HepG2 (cell line): ENCODE data around the gene SLC22A4. TPM values are rescaled to one million over a fixed set of nuclear protein-coding genes. Genes with fewer than 3 reads are reported as not detected.
A peak's percentile ranks its signal among the peaks of the same experiment; 100 is the strongest.

Experiments
- AKAP8 ChIP-seq: sonication (generic); formaldehyde crosslinking; IDR thresholded peaks from 2 replicates; pipeline ENCODE4 v1.5.1; 2020; ENCODE audit warnings: mild to moderate bottlenecking, missing genetic modification reagents
- GFI1 ChIP-seq: sonication (generic); formaldehyde crosslinking; IDR thresholded peaks from 2 replicates; pipeline ENCODE4 v1.5.0; 2020; ENCODE audit warnings: missing genetic modification reagents, mild to moderate bottlenecking, borderline replicate concordance
- HNF4A ChIP-seq: sonication (generic); formaldehyde crosslinking; IDR thresholded peaks from 2 replicates; pipeline ENCODE4 v1.4.0; 2020; ENCODE audit warnings: missing genetic modification reagents
- IKZF1 ChIP-seq: fragments of 450-650 bp; IDR thresholded peaks from 2 replicates; pipeline ENCODE4 v1.7.1; 2016
- KDM1A ChIP-seq: IDR thresholded peaks from 2 replicates; pipeline ENCODE4 v1.6.1; 2016; ENCODE audit warnings: missing compliant biosample characterization
- MED1 ChIP-seq: sonication (generic); formaldehyde crosslinking; IDR thresholded peaks from 2 replicates; pipeline ENCODE4 v1.4.0; 2020; ENCODE audit warnings: missing genetic modification reagents
- MIXL1 ChIP-seq: IDR thresholded peaks from 2 replicates; pipeline ENCODE4 v1.6.1; 2016
- PHF20 ChIP-seq: sonication (generic); formaldehyde crosslinking; IDR thresholded peaks from 2 replicates; pipeline ENCODE4 v1.5.0; 2020; ENCODE audit warnings: mild to moderate bottlenecking, missing genetic modification reagents
- PRPF4 ChIP-seq: fragments of 200-400 bp; formaldehyde crosslinking; IDR thresholded peaks from 2 replicates; pipeline ENCODE4 v1.6.1; 2016; ENCODE audit warnings: low read length, low read depth; ENCODE audit not compliant: poor library complexity, severe bottlenecking
- RFXAP ChIP-seq: sonication (generic); formaldehyde crosslinking; IDR thresholded peaks from 2 replicates; pipeline ENCODE4 v1.4.0; 2020; ENCODE audit warnings: missing genetic modification reagents, borderline replicate concordance
- SALL1 ChIP-seq: sonication (generic); formaldehyde crosslinking; IDR thresholded peaks from 2 replicates; pipeline ENCODE4 v1.8.0; 2022; ENCODE audit warnings: mild to moderate bottlenecking, missing genetic modification reagents
- SAP130 ChIP-seq: IDR thresholded peaks from 2 replicates; pipeline ENCODE4 v1.6.1; 2016; ENCODE audit warnings: low read depth
- SRSF4 ChIP-seq: fragments of 200-400 bp; formaldehyde crosslinking; IDR thresholded peaks from one replicate; pipeline ENCODE4 v1.6.1; 2018; ENCODE audit warnings: mild to moderate bottlenecking, low read depth, low read length, moderate library complexity; ENCODE audit not compliant: poor library complexity, severe bottlenecking
- ZNF557 ChIP-seq: sonication (generic); formaldehyde crosslinking; IDR thresholded peaks from 2 replicates; pipeline ENCODE4 v1.4.0; 2020; ENCODE audit warnings: missing genetic modification reagents
- ZNF562 ChIP-seq: sonication (generic); formaldehyde crosslinking; IDR thresholded peaks from 2 replicates; pipeline ENCODE4 v1.8.0; 2022; ENCODE audit warnings: missing genetic modification reagents, borderline replicate concordance
- polyA plus RNA-seq, 8 experiments: library from polyadenylated mRNA; depleted of rRNA in 3 of 8; stranded (reverse) in 7 of 8; unstranded in 1 of 8; fragments of >200 nt; fragmentation: Illumina TruSeq in 4 of 8; extraction: Trizol in 4 of 8; gene quantifications; 2 replicates each; pipeline versions ENCODE4 v1.2.1 to v1.2.3, GENCODE V29; 2011 to 2016; ENCODE audit warnings: low read depth in 4 of 8, missing spikeins in 1 of 8, mixed read lengths in 1 of 8; ENCODE audit not compliant: insufficient read depth in 1 of 8
- total RNA-seq, 5 experiments: library from RNA; depleted of rRNA; stranded (reverse); fragments of >200 nt; fragmentation: Illumina TruSeq; extraction: Trizol; gene quantifications; 2 replicates each; pipeline ENCODE4 v1.2.3, GENCODE V29; 2016; ENCODE audit warnings: low read depth in 1 of 5
- TF ChIP-seq, protein P1 (sequence below): IDR thresholded peaks from 2 replicates; pipeline ENCODE4 v1.4.0; 2020; ENCODE audit warnings: mild to moderate bottlenecking, missing genetic modification reagents
- TF ChIP-seq, protein P2 (sequence below): sonication (generic); formaldehyde crosslinking; IDR thresholded peaks from 2 replicates; pipeline ENCODE4 v1.4.0; 2020; ENCODE audit warnings: mild to moderate bottlenecking, missing genetic modification reagents, borderline replicate concordance
- TF ChIP-seq, protein P3 (sequence below): sonication (generic); formaldehyde crosslinking; IDR thresholded peaks from 2 replicates; pipeline ENCODE4 v1.4.0; 2020; ENCODE audit warnings: missing genetic modification reagents

Gene SLC22A4
- total and polyA plus RNA-seq, 2 of the 13 experiments (the other 11 are each of a cell fraction or from before 2014, with no cell fraction given), result 0.33 to 0.62 TPM

DNA sequence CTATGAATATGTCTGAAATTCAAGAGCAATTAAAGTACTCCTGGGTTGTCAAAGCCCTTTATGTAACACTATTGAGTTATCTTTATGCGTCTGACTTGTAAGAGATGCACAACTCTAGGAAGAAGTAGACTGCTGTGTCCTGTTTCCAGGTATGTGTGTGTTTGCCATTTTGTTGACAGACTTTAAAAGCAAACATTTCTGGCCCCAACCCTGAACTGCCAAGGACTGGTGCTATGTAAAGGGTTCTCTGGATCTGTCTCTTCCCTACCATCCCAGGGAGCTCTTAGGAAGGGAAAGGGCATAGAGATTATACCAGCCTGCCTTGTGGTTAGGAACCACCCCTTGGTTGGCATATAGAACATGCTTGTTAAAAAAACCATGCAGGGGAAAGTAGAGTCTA lies 87.4 kb downstream of the SLC22A4 start (continued):
- TF ChIP-seq, protein P1, sequence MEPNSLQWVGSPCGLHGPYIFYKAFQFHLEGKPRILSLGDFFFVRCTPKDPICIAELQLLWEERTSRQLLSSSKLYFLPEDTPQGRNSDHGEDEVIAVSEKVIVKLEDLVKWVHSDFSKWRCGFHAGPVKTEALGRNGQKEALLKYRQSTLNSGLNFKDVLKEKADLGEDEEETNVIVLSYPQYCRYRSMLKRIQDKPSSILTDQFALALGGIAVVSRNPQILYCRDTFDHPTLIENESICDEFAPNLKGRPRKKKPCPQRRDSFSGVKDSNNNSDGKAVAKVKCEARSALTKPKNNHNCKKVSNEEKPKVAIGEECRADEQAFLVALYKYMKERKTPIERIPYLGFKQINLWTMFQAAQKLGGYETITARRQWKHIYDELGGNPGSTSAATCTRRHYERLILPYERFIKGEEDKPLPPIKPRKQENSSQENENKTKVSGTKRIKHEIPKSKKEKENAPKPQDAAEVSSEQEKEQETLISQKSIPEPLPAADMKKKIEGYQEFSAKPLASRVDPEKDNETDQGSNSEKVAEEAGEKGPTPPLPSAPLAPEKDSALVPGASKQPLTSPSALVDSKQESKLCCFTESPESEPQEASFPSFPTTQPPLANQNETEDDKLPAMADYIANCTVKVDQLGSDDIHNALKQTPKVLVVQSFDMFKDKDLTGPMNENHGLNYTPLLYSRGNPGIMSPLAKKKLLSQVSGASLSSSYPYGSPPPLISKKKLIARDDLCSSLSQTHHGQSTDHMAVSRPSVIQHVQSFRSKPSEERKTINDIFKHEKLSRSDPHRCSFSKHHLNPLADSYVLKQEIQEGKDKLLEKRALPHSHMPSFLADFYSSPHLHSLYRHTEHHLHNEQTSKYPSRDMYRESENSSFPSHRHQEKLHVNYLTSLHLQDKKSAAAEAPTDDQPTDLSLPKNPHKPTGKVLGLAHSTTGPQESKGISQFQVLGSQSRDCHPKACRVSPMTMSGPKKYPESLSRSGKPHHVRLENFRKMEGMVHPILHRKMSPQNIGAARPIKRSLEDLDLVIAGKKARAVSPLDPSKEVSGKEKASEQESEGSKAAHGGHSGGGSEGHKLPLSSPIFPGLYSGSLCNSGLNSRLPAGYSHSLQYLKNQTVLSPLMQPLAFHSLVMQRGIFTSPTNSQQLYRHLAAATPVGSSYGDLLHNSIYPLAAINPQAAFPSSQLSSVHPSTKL (CRISPR knock-in tag), result 0 out of 2 replicates have a peak, but pooled peaks have one; percentile 23
- no peak for TF ChIP-seq ZNF557
- no peak for TF ChIP-seq KDM1A
- no peak for TF ChIP-seq GFI1 (CRISPR knock-in tag)
- TF ChIP-seq PHF20, result no peak
- TF ChIP-seq PRPF4, result no peak
- TF ChIP-seq, protein P2, sequence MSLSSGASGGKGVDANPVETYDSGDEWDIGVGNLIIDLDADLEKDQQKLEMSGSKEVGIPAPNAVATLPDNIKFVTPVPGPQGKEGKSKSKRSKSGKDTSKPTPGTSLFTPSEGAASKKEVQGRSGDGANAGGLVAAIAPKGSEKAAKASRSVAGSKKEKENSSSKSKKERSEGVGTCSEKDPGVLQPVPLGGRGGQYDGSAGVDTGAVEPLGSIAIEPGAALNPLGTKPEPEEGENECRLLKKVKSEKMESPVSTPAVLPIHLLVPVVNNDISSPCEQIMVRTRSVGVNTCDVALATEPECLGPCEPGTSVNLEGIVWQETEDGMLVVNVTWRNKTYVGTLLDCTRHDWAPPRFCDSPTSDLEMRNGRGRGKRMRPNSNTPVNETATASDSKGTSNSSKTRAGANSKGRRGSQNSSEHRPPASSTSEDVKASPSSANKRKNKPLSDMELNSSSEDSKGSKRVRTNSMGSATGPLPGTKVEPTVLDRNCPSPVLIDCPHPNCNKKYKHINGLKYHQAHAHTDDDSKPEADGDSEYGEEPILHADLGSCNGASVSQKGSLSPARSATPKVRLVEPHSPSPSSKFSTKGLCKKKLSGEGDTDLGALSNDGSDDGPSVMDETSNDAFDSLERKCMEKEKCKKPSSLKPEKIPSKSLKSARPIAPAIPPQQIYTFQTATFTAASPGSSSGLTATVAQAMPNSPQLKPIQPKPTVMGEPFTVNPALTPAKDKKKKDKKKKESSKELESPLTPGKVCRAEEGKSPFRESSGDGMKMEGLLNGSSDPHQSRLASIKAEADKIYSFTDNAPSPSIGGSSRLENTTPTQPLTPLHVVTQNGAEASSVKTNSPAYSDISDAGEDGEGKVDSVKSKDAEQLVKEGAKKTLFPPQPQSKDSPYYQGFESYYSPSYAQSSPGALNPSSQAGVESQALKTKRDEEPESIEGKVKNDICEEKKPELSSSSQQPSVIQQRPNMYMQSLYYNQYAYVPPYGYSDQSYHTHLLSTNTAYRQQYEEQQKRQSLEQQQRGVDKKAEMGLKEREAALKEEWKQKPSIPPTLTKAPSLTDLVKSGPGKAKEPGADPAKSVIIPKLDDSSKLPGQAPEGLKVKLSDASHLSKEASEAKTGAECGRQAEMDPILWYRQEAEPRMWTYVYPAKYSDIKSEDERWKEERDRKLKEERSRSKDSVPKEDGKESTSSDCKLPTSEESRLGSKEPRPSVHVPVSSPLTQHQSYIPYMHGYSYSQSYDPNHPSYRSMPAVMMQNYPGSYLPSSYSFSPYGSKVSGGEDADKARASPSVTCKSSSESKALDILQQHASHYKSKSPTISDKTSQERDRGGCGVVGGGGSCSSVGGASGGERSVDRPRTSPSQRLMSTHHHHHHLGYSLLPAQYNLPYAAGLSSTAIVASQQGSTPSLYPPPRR (CRISPR knock-in tag), result no peak
- TF ChIP-seq ZNF562 (CRISPR knock-in tag), result no peak
- TF ChIP-seq AKAP8 (CRISPR knock-in tag), result no peak
- TF ChIP-seq HNF4A (CRISPR knock-in tag), result no peak
- no peak for TF ChIP-seq MIXL1 (CRISPR knock-in tag)
- TF ChIP-seq SRSF4, result no peak
- no peak for TF ChIP-seq SAP130
- no peak for TF ChIP-seq IKZF1
- TF ChIP-seq, protein P3, sequence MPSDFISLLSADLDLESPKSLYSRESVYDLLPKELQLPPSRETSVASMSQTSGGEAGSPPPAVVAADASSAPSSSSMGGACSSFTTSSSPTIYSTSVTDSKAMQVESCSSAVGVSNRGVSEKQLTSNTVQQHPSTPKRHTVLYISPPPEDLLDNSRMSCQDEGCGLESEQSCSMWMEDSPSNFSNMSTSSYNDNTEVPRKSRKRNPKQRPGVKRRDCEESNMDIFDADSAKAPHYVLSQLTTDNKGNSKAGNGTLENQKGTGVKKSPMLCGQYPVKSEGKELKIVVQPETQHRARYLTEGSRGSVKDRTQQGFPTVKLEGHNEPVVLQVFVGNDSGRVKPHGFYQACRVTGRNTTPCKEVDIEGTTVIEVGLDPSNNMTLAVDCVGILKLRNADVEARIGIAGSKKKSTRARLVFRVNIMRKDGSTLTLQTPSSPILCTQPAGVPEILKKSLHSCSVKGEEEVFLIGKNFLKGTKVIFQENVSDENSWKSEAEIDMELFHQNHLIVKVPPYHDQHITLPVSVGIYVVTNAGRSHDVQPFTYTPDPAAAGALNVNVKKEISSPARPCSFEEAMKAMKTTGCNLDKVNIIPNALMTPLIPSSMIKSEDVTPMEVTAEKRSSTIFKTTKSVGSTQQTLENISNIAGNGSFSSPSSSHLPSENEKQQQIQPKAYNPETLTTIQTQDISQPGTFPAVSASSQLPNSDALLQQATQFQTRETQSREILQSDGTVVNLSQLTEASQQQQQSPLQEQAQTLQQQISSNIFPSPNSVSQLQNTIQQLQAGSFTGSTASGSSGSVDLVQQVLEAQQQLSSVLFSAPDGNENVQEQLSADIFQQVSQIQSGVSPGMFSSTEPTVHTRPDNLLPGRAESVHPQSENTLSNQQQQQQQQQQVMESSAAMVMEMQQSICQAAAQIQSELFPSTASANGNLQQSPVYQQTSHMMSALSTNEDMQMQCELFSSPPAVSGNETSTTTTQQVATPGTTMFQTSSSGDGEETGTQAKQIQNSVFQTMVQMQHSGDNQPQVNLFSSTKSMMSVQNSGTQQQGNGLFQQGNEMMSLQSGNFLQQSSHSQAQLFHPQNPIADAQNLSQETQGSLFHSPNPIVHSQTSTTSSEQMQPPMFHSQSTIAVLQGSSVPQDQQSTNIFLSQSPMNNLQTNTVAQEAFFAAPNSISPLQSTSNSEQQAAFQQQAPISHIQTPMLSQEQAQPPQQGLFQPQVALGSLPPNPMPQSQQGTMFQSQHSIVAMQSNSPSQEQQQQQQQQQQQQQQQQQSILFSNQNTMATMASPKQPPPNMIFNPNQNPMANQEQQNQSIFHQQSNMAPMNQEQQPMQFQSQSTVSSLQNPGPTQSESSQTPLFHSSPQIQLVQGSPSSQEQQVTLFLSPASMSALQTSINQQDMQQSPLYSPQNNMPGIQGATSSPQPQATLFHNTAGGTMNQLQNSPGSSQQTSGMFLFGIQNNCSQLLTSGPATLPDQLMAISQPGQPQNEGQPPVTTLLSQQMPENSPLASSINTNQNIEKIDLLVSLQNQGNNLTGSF (CRISPR knock-in tag), result no peak
- no peak for TF ChIP-seq RFXAP (CRISPR knock-in tag)
- TF ChIP-seq MED1 (CRISPR knock-in tag), result no peak
- TF ChIP-seq SALL1, result no peak
